Upper lobe of right lung (tissue), 1 donor: Measurements from ENCODE around the gene PAX3. TPM values are rescaled to one million over a fixed set of nuclear protein-coding genes. Genes with fewer than 3 reads are reported as not detected.

Source experiments
- ATAC-seq: fragments of 200-7000 bp; cut with Tn5 transposase; one replicate; pipeline ENCODE4 v1.9.1; 2020; ENCODE audit warnings: mild to moderate bottlenecking, moderate library complexity
- DNase-seq: peaks from one replicate; pipeline ENCODE4 v3.0.0-alpha.2; 2020
- H3K27ac ChIP-seq: fragments of 200-600 bp; one replicate; pipeline ENCODE4 v1.8.0; 2022
- H3K27me3 ChIP-seq: fragments of 200-600 bp; one replicate; pipeline ENCODE4 v1.8.0; 2022; ENCODE audit warnings: mild to moderate bottlenecking
- H3K36me3 ChIP-seq: fragments of 200-600 bp; one replicate; pipeline ENCODE4 v1.8.0; 2022
- H3K4me1 ChIP-seq: fragments of 200-600 bp; one replicate; pipeline ENCODE4 v1.8.0; 2022
- H3K4me3 ChIP-seq: fragments of 200-600 bp; one replicate; pipeline ENCODE4 v1.8.0; 2022; ENCODE audit warnings: mild to moderate bottlenecking
- H3K9me3 ChIP-seq: fragments of 200-600 bp; one replicate; pipeline ENCODE4 v1.8.0; 2022
- intact Hi-C: fragments of 100-400 bp; cut with DNase I; formaldehyde crosslinking; loops from one replicate; pipeline ENCODE4 v1.11.0; 2022
- total RNA-seq: library from RNA; stranded (reverse); fragmentation: NEBNext Ultra II Directional; extraction: Animal tissue kit (Norgen Biotek cat#: 25700); gene quantifications from one replicate; pipeline ENCODE4 v1.2.1, GENCODE V29; 2021
- TF ChIP-seq, protein P1 (sequence below): fragments of 200-600 bp; IDR thresholded peaks from one replicate; pipeline ENCODE4 v1.8.0; 2022; ENCODE audit warnings: antibody characterized with exemption
- donor health status: DM: no; HTN: yes; CAD: no; lungs with severe emphysema.

The PAX3 gene
- total RNA-seq, 1 donor from 2014 or later, result not detected

DNA sequence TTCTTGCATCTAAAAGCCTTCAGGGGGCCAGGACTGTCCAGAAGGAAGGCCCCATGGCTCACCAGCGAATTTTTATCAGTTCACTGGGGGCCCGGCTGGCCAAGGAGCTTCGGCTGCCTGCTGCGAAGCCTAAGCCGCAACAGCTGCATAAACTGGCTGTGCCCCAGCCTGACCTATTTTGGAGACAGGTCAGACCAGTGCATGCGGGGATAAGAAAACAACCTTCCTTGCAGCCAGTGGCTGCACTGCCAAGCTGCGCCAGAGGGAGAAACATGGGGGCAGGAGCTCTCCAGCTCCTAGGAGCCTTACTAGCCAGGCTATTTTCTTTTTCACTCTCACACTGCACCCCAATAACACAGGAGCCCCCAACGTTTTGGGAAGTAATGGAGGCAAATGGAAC lies 15.2 kb downstream of the PAX3 start:
- Histone ChIP-seq H3K27ac (no peak overlapping the region), H3K27me3 (peaks cover 51% of the 10 kb centered on the region), H3K9me3 (no peaks in the 10 kb centered on the region), H3K4me3 (no peak overlapping the region), H3K4me1 (no peaks in the 10 kb centered on the region), H3K36me3 (no peaks in the 10 kb centered on the region)
- intact Hi-C loops, result no loop called here
- TF ChIP-seq, protein P1, sequence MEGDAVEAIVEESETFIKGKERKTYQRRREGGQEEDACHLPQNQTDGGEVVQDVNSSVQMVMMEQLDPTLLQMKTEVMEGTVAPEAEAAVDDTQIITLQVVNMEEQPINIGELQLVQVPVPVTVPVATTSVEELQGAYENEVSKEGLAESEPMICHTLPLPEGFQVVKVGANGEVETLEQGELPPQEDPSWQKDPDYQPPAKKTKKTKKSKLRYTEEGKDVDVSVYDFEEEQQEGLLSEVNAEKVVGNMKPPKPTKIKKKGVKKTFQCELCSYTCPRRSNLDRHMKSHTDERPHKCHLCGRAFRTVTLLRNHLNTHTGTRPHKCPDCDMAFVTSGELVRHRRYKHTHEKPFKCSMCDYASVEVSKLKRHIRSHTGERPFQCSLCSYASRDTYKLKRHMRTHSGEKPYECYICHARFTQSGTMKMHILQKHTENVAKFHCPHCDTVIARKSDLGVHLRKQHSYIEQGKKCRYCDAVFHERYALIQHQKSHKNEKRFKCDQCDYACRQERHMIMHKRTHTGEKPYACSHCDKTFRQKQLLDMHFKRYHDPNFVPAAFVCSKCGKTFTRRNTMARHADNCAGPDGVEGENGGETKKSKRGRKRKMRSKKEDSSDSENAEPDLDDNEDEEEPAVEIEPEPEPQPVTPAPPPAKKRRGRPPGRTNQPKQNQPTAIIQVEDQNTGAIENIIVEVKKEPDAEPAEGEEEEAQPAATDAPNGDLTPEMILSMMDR, result no peak
- DNase-seq, result no peak
- no peak for ATAC-seq

DNA sequence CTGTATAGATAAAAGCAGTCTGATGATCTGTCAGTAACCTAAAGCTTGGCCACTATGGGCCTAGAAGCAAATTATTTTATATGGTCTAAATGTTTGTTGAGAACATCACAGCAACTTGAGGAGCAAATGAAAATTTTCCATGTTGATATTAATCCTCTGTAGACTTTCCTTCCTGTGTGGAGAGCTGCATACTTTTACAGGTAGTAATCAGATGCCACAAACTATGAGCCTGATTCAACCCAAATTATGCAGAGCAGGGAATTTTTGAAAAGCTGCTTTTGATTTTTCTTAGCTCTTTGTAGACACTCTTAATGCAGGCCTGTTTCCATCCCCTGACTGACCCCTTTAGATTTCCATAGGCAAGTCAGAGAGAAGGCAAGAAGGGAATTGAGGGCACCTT lies 17.3 kb downstream of the PAX3 start:
- TF ChIP-seq, protein P1, result no peak
- H3K4me1 ChIP-seq, result no peaks in the 10 kb centered on the region
- H3K27ac ChIP-seq, result no peak overlapping the region
- ATAC-seq, result no peak
- no peak overlapping the region for H3K4me3 ChIP-seq
- intact Hi-C loops, result no loop called here
- H3K36me3 ChIP-seq, result no peaks in the 10 kb centered on the region
- H3K9me3 ChIP-seq, result no peaks in the 10 kb centered on the region
- DNase-seq, result no peak
- peaks cover 51% of the 10 kb centered on the region for H3K27me3 ChIP-seq

DNA sequence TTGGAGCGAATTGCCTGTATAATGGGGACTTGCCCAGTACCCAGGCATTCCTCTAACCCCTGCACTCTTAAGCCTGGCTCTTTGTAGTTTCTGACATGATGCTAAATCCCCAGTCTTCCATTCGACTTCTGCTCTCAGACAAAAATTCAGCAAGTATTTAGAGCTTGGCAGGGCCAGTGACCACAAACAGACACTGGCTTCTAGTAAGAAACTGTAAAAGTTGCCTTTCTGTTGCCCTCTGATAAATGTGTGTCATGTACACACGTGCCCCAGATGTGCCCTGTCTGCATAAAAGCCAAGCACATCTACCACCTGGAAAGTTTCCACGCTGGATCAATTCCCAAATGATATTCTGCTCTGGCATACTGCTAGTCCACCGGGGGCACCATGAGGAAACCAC lies 18.0 kb downstream of the PAX3 start:
- Histone ChIP-seq H3K4me3 (no peak overlapping the region), H3K36me3 (no peaks in the 10 kb centered on the region), H3K27me3 (peaks cover 50% of the 10 kb centered on the region), H3K27ac (no peak overlapping the region), H3K4me1 (no peaks in the 10 kb centered on the region), H3K9me3 (no peaks in the 10 kb centered on the region)
- TF ChIP-seq, protein P1, result no peak
- no peak for ATAC-seq
- intact Hi-C loops, result no loop called here
- DNase-seq, result no peak

DNA sequence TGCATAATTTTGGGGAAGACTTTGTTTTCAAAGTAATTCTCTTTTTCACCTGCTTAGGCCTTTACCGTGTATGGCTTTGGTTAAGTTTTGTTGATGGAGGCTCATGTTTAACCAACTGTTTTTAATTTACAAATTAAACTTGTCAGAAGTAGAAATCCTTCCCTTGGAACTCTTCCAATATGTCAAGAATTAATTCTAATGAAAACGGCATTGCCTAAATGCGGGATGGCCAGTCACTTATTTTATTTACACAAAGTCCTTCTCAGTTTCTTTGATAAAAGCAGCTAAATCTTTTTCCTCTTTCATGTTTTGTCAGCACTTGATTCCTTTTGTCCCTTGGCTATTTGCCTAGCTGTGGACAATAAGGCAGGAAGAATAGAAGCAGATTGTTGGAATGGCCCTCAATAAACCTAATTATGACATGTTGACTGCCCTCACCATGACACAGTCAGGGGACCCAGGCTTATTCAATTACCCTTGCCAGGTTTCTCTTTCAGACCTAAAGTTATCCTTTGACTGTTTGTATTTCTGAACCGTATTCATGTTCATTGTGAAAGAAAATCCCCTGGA lies 26.3 kb downstream of the PAX3 start:
- TF ChIP-seq, protein P1, result no peak
- Histone ChIP-seq H3K27ac (no peak overlapping the region), H3K9me3 (no peaks in the 10 kb centered on the region), H3K4me3 (no peak overlapping the region), H3K4me1 (no peaks in the 10 kb centered on the region), H3K36me3 (no peaks in the 10 kb centered on the region), H3K27me3 (peaks cover 60% of the 10 kb centered on the region)
- intact Hi-C loops, result no loop called here
- no peak for DNase-seq
- ATAC-seq, result no peak

DNA sequence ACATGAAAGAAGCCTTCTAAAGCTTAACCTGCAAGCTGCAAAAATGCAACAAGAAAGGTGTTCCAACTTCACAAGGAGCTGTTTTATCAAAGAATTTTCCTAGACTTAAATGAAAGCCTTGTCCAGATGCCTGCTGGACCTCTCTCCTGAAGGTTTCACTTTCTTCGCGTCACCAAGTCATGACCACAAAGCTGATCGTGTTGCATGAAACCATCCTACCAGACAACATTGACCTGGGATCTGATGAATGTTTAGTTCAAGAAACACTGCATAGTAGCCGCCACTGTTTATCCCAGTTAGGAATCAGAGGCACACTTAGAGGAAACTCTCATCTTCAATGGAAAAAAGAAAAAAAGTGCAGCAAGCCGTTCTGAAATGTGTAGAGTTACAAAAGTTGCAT lies 26.9 kb downstream of the PAX3 start:
- Histone ChIP-seq H3K4me3 (no peak overlapping the region), H3K36me3 (no peaks in the 10 kb centered on the region), H3K4me1 (no peaks in the 10 kb centered on the region), H3K9me3 (no peaks in the 10 kb centered on the region), H3K27ac (no peak overlapping the region), H3K27me3 (peaks cover 54% of the 10 kb centered on the region)
- DNase-seq (no peak), ATAC-seq (no peak)
- TF ChIP-seq, protein P1, result no peak
- intact Hi-C loops, result no loop called here

DNA sequence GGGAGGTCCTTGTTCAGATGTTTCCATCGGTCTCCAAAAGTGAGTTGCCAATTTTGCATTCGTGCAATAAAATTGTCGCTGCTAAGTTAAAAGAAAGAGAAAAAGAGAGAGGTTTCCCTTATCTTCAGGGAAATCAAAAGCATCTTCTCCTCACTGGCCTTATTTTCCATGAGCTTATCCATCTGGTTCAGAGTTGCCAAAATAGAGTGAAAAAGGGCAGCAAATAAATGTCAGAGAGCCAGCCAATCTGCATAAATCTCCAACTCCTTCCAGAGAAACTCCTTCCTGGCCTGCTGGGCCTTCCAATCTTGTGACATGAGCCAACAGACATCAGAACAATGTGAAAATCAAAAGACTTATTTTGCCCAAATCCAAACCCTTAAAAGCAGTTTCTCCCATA lies 28.4 kb downstream of the PAX3 start:
- Histone ChIP-seq H3K27me3 (peaks cover 44% of the 10 kb centered on the region), H3K4me3 (no peak overlapping the region), H3K9me3 (no peaks in the 10 kb centered on the region), H3K36me3 (no peaks in the 10 kb centered on the region), H3K4me1 (no peaks in the 10 kb centered on the region), H3K27ac (no peak overlapping the region)
- DNase-seq, result no peak
- ATAC-seq, result no peak
- intact Hi-C loops, result no loop called here
- TF ChIP-seq, protein P1, result no peak
